Measurements from ENCODE around the gene TMEM41B.
"Not testable (repeated sequence)": the region's sequence is repeated elsewhere in the genome, so short reads cannot be mapped to it uniquely, and the experiment has no call there.

TMEM41B gene

DNA sequence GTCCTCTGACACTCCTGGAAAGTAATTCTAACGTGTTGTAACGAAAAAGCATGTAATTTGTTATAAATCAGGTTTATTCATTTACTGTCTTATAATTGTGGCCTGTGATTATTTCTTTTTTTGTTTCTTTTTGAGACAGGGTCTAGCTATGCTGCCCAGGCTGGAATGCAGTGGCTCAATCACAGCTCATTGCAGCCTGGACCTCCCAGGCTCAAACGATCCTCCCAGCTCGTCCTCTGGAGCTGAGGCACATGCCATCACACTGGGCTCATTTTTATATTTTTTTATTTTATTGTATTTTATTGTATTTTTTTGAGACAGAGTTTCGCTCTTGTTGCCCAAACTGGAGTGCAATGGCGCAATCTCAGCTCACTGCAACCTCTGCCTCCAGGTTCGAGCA lies 65.1 kb downstream of the TMEM41B start:
- H3K27me3 ChIP-seq (ENCODE audit: insufficient read depth, low read length, poor library complexity), result no peaks in the 10 kb centered on the region
- H3K9me3 ChIP-seq (ENCODE audit: insufficient read depth, low read length, severe bottlenecking), result no peaks in the 10 kb centered on the region
- no peak overlapping the region for H3K9ac ChIP-seq (ENCODE audit: low read depth, low read length)
- no peaks in the 10 kb centered on the region for H3K36me3 ChIP-seq (ENCODE audit: insufficient read depth, low read length)
- H3K27ac ChIP-seq (ENCODE audit: low read length), result no peak overlapping the region
- DNase-seq (no peak), ATAC-seq (ENCODE audit: insufficient read depth, low read depth) (no peak)
- no peak overlapping the region for H2AFZ ChIP-seq (ENCODE audit: low read depth, low read length)
- peaks cover 32% of the 10 kb centered on the region for H3K4me1 ChIP-seq (ENCODE audit: insufficient read depth, low read length)
- no peaks in the 10 kb centered on the region for H3K79me2 ChIP-seq (ENCODE audit: insufficient read depth, low read length)
- no peak overlapping the region for H3K4me3 ChIP-seq (ENCODE audit: low read depth in 1 of 2, low read length in 2 of 2)
- peak overlapping the region; percentile 54; the same call in 1 of the 2 replicates for H3K4me2 ChIP-seq (ENCODE audit: insufficient read depth, low read length)
- H4K20me1 ChIP-seq (ENCODE audit: insufficient read depth, low read length), result peaks cover 10% of the 10 kb centered on the region
- TF ChIP-seq, protein P1, sequence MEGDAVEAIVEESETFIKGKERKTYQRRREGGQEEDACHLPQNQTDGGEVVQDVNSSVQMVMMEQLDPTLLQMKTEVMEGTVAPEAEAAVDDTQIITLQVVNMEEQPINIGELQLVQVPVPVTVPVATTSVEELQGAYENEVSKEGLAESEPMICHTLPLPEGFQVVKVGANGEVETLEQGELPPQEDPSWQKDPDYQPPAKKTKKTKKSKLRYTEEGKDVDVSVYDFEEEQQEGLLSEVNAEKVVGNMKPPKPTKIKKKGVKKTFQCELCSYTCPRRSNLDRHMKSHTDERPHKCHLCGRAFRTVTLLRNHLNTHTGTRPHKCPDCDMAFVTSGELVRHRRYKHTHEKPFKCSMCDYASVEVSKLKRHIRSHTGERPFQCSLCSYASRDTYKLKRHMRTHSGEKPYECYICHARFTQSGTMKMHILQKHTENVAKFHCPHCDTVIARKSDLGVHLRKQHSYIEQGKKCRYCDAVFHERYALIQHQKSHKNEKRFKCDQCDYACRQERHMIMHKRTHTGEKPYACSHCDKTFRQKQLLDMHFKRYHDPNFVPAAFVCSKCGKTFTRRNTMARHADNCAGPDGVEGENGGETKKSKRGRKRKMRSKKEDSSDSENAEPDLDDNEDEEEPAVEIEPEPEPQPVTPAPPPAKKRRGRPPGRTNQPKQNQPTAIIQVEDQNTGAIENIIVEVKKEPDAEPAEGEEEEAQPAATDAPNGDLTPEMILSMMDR (IDR thresholded peaks at IDR 0.05; ENCODE audit: borderline replicate concordance, extremely low read depth, low read length, poor library complexity, severe bottlenecking), result no peak
- no peak for TF ChIP-seq EZH2 (IDR thresholded peaks at IDR 0.05; ENCODE audit: borderline replicate concordance, low read depth, low read length, severe bottlenecking)

DNA sequence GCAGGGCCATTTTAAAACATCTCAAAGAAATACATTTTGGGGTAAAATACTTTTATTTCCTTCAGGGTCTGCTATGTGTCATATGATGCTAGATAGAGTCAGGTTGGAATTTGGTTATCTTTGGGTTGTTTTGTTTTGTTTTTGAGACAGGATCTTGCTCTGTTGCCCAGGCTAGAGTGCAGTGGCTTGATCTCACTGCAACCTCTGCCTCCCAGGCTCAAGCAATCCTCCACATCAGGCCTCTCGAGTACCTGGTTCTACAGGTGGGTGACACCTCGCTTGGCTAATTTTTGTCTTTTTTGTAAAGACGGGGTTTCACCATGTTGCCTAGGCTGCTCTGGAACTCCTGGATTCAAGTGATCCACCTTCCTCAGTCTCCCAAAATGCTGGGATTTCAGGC lies 66.5 kb downstream of the TMEM41B start:
- no peak overlapping the region for H2AFZ ChIP-seq (ENCODE audit: low read depth, low read length)
- no peak for DNase-seq
- no peaks in the 10 kb centered on the region for H3K27me3 ChIP-seq (ENCODE audit: insufficient read depth, low read length, poor library complexity)
- H3K79me2 ChIP-seq (ENCODE audit: insufficient read depth, low read length), result no peaks in the 10 kb centered on the region
- TF ChIP-seq, protein P1 (IDR thresholded peaks at IDR 0.05; ENCODE audit: borderline replicate concordance, extremely low read depth, low read length, poor library complexity, severe bottlenecking), result no peak
- no peak for TF ChIP-seq EZH2 (IDR thresholded peaks at IDR 0.05; ENCODE audit: borderline replicate concordance, low read depth, low read length, severe bottlenecking)
- no peak overlapping the region for H3K9ac ChIP-seq (ENCODE audit: low read depth, low read length)
- no peak for ATAC-seq (ENCODE audit: insufficient read depth, low read depth)
- H3K4me1 ChIP-seq (ENCODE audit: insufficient read depth, low read length), result peaks cover 32% of the 10 kb centered on the region
- H3K36me3 ChIP-seq (ENCODE audit: insufficient read depth, low read length), result no peaks in the 10 kb centered on the region
- H4K20me1 ChIP-seq (ENCODE audit: insufficient read depth, low read length), result peaks cover 10% of the 10 kb centered on the region
- H3K9me3 ChIP-seq (ENCODE audit: insufficient read depth, low read length, severe bottlenecking), result no peaks in the 10 kb centered on the region
- H3K27ac ChIP-seq (ENCODE audit: low read length), result no peak overlapping the region
- H3K4me2 ChIP-seq (ENCODE audit: insufficient read depth, low read length), result no peak overlapping the region
- no peak overlapping the region for H3K4me3 ChIP-seq (ENCODE audit: low read depth in 1 of 2, low read length in 2 of 2)

DNA sequence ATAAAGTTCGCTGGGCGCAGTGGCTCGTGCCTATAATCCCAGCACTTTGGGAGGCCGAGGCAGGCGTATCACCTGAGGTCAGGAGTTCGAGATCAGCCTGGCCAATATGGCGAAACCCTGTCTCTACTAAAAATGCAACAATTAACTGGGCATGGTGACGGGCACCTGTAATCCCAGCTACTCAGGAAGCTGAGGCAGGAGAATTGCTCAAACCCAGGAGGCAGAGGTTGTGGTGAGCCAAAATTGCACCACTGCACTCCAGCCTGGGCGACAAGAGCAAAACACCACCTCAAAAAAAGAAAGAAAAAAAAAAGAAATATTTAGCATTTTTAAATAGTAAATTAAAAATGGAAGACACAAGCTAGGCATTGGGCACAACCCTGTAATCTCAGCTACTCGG lies 78.2 kb downstream of the TMEM41B start:
- not testable (repeated sequence) for H3K79me2 ChIP-seq (ENCODE audit: insufficient read depth, low read length); H3K9ac ChIP-seq (ENCODE audit: low read depth, low read length); H3K4me2 ChIP-seq (ENCODE audit: insufficient read depth, low read length); H3K27ac ChIP-seq (ENCODE audit: low read length); H3K9me3 ChIP-seq (ENCODE audit: insufficient read depth, low read length, severe bottlenecking); H2AFZ ChIP-seq (ENCODE audit: low read depth, low read length); H3K4me1 ChIP-seq (ENCODE audit: insufficient read depth, low read length); DNase-seq; H3K27me3 ChIP-seq (ENCODE audit: insufficient read depth, low read length, poor library complexity); H3K4me3 ChIP-seq (ENCODE audit: low read depth in 1 of 2, low read length in 2 of 2); H4K20me1 ChIP-seq (ENCODE audit: insufficient read depth, low read length); ATAC-seq (ENCODE audit: insufficient read depth, low read depth); H3K36me3 ChIP-seq (ENCODE audit: insufficient read depth, low read length)

DNA sequence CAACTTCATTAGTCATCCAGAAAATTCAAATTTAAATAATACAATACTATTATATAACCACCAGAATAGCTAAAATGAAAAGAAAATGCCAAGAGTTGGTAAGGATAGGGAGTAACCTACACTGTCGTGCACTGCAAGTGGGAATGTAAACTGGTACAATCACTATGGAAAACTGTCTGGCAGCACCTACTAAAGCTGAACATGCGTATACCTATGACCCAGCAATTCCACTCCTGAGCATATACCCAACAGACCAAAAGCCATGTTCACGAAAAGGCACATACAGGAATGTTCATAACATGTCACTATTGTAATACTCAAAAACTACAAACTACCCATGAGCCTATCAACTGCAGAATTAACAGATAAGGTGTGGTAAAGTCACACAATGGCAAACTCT lies 81.9 kb downstream of the TMEM41B start:
- Histone ChIP-seq H3K9ac (ENCODE audit: low read depth, low read length) (no peak overlapping the region; the same call in 1 of the 2 replicates), H2AFZ (ENCODE audit: low read depth, low read length) (no peak overlapping the region), H3K4me1 (ENCODE audit: insufficient read depth, low read length) (peaks cover 9% of the 10 kb centered on the region), H3K4me3 (ENCODE audit: low read depth in 1 of 2, low read length in 2 of 2) (no peak overlapping the region), H3K27ac (ENCODE audit: low read length) (no peak overlapping the region), H3K79me2 (ENCODE audit: insufficient read depth, low read length) (no peaks in the 10 kb centered on the region), H3K9me3 (ENCODE audit: insufficient read depth, low read length, severe bottlenecking) (peaks cover 6% of the 10 kb centered on the region), H3K36me3 (ENCODE audit: insufficient read depth, low read length) (no peaks in the 10 kb centered on the region), H3K4me2 (ENCODE audit: insufficient read depth, low read length) (no peak overlapping the region), H4K20me1 (ENCODE audit: insufficient read depth, low read length) (no peaks in the 10 kb centered on the region), H3K27me3 (ENCODE audit: insufficient read depth, low read length, poor library complexity) (peaks cover 3% of the 10 kb centered on the region)
- TF ChIP-seq, protein P1 (IDR thresholded peaks at IDR 0.05; ENCODE audit: borderline replicate concordance, extremely low read depth, low read length, poor library complexity, severe bottlenecking), result no peak
- no peak for TF ChIP-seq EZH2 (IDR thresholded peaks at IDR 0.05; ENCODE audit: borderline replicate concordance, low read depth, low read length, severe bottlenecking)
- no peak for ATAC-seq (ENCODE audit: insufficient read depth, low read depth)
- no peak for DNase-seq

All from DND-41 (cell line).